Stomach smooth muscle (tissue), 2 donors: ENCODE measurements around the gene ZFYVE21.

Experiments
- H3K27ac ChIP-seq: one replicate; pipeline ENCODE4 v1.7.0; 2013; ENCODE audit warnings: mild to moderate bottlenecking, low read length, inconsistent platforms
- H3K27me3 ChIP-seq, 2 donors: one replicate each; pipeline ENCODE4 v1.7.0; 2013; ENCODE audit warnings: low read length in 2 of 2; ENCODE audit not compliant: insufficient read depth in 2 of 2, control insufficient read depth in 1 of 2
- H3K36me3 ChIP-seq, 2 donors: one replicate each; pipeline ENCODE4 v1.7.0; 2013; ENCODE audit warnings: low read length in 2 of 2; ENCODE audit not compliant: control insufficient read depth in 2 of 2, insufficient read depth in 2 of 2
- H3K4me1 ChIP-seq: one replicate; pipeline ENCODE4 v1.7.0; 2013; ENCODE audit warnings: low read length; ENCODE audit not compliant: control insufficient read depth, insufficient read depth
- H3K4me3 ChIP-seq, 2 donors: one replicate each; pipeline ENCODE4 v1.7.0; 2013; ENCODE audit warnings: low read length in 2 of 2
- H3K9ac ChIP-seq, 2 donors: one replicate each; pipeline ENCODE4 v1.7.0; 2013; ENCODE audit warnings: low read length in 2 of 2, mild to moderate bottlenecking in 1 of 2
- H3K9me3 ChIP-seq, 2 donors: one replicate each; pipeline ENCODE4 v1.7.0; 2013; ENCODE audit warnings: low read length in 2 of 2; ENCODE audit not compliant: control insufficient read depth in 2 of 2
- donor health status: healthy.
- donor health status: Pancreatic carcinoma.

Gene ZFYVE21

DNA sequence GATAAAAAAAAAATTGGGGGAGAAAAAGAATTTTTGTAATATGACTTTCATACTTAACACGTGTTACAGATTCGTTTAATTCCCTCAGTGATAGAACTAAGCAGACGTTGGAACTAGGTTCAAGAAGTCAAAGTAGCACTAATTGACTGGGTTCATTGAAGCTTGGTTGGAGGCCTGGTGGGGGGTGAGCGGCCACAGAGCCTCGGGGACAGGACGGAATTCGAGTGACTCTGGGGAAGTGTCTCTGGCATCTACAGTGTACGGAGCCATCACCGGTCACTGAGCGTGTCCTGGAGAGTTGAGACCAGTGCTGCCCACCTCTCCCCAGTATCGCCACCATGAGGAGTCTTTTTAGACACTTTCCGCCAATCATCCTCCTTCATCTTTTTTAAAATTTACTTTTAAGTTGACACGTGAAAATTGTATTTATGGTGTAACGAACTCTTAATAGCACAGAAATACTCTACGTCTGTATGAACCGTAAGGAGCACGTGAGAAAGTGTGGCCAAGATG, 1.3 kb downstream of the ZFYVE21 start:
- no peaks in the 10 kb centered on the region for H3K36me3 ChIP-seq
- H3K4me1 ChIP-seq, result peaks cover 53% of the 10 kb centered on the region
- no peak overlapping the region for H3K27ac ChIP-seq
- H3K9me3 ChIP-seq, result no peaks in the 10 kb centered on the region
- peak overlapping the region; percentile 57 to 79 for H3K4me3 ChIP-seq
- H3K9ac ChIP-seq, result peak overlapping the region in 1 of 2 donors; percentile 59
- no peaks in the 10 kb centered on the region for H3K27me3 ChIP-seq

DNA sequence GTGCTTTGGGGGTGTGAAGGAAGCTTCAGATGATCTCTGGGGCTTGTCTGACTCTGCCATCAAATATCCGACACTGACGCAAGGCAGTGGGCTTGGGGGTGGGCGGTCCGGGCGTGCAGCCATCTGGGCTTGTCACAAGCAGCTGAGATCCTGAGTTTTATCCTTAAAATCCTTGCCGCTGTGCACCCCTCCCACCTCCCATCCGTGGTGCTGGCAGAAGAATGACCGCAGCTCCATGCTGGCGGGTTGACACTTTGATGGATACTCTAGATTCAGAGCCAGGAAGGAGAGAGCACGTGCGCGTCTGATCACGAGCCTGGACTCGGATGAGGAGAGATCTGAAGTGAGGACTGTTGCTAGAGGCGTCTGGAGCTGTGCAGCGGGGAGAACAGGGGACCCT, 3.0 kb downstream of the ZFYVE21 start:
- Histone ChIP-seq H3K27me3 (no peaks in the 10 kb centered on the region), H3K9ac (no peak overlapping the region), H3K4me1 (peaks cover 60% of the 10 kb centered on the region), H3K36me3 (no peaks in the 10 kb centered on the region), H3K27ac (no peak overlapping the region), H3K4me3 (peak overlapping the region; percentile 21 to 64), H3K9me3 (no peaks in the 10 kb centered on the region)

DNA sequence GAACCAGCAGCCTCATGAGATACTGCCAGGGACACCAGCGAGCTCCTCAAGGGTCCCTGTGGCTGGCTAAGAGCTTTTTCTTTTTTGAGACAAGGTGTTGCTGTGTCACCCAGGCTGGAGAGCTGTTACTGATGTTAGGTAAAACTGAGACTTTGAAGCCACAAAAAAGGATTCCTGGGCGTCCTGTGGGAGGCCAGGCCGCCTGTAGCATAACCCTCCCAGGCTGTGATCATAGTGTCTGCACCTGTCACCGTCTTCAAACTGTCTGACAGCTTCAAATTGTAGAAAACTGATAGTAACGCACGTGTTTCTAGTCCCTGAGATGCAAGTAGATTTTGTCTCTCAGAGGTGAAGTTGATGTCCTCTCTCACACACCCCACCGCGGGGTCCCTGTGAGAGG, 4.1 kb downstream of the ZFYVE21 start:
- H3K4me3 ChIP-seq, result no peak overlapping the region
- H3K27me3 ChIP-seq, result no peaks in the 10 kb centered on the region
- peaks cover 70% of the 10 kb centered on the region for H3K4me1 ChIP-seq
- no peaks in the 10 kb centered on the region for H3K36me3 ChIP-seq
- H3K9ac ChIP-seq, result no peak overlapping the region
- H3K27ac ChIP-seq, result no peak overlapping the region
- H3K9me3 ChIP-seq, result no peaks in the 10 kb centered on the region

DNA sequence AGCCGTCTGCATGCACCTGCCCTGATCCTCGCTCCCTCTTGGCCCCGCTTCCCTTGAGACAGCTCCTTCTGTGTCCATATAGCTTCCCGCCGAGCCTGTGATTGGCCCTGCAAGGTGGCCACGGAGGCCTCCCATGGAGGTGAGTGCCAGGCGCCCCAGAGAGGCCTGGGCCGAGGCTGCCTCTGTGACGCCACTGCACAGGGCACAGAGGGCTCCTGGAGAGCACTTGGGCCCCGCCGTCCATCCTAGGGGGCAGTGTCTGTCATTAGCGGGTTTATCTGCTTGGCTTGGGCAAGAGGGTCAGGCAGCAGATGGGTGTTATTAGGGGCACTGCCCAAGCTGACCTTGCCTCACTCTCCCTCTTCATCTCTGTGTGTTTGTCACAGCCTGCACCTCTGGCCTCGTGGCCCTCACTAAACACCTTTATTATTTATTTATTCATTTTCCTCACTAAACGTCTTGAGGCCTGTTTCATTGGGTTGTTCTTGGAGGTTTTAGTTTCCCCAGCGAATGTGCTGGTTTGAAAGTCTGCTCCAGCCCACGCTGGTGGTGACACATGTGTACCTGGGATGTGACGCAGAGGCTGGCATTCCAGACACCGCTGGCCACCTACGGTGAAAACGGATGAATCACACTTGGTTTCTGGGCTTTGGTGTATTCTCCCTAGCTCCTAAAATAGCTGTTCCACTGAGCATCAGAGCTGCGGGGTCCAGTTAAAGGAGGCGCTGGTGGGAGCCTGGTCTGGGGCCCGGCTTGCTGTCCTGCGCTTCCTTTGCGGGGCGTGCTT, 5.9 kb downstream of the ZFYVE21 start:
- Histone ChIP-seq H3K4me1 (peaks cover 76% of the 10 kb centered on the region), H3K27ac (peak overlapping the region; percentile 18), H3K9ac (peak overlapping the region in 1 of 2 donors; percentile 20), H3K27me3 (no peaks in the 10 kb centered on the region), H3K9me3 (no peaks in the 10 kb centered on the region), H3K36me3 (peaks cover 0 to 4% of the 10 kb centered on the region in 2 donors), H3K4me3 (no peak overlapping the region)

DNA sequence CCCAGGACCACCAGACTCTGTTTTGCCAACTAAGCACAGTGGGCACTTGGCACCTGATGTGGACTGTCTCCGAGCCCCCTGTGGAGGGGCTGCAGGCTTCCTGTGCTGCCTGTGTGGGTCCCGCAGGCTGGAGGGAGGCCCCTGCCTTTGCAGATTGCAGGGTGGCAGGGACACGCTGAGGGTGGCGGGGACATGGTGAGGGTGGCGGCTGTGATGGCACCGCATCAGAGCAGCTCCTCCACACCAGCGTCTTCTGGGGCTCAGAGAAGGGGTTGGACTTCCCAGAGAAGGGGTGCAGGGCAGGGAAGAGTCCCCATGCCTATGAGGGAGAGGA, 8.1 kb downstream of the ZFYVE21 start:
- peak overlapping the region; percentile 86 for H3K27ac ChIP-seq
- H3K36me3 ChIP-seq, result peaks cover 2 to 11% of the 10 kb centered on the region in 2 donors
- H3K9me3 ChIP-seq, result no peaks in the 10 kb centered on the region
- H3K4me3 ChIP-seq, result peak overlapping the region in 1 of 2 donors; percentile 47
- peak overlapping the region; percentile 28 to 42 for H3K9ac ChIP-seq
- H3K4me1 ChIP-seq, result peaks cover 61% of the 10 kb centered on the region
- H3K27me3 ChIP-seq, result no peaks in the 10 kb centered on the region

GRCh38 chr14:103724116-103724515, 8.5 kb downstream of the ZFYVE21 start:
- peaks cover 57% of the 10 kb centered on the region for H3K4me1 ChIP-seq
- H3K27me3 ChIP-seq, result no peaks in the 10 kb centered on the region
- peak overlapping the region; percentile 28 to 69 for H3K9ac ChIP-seq
- H3K9me3 ChIP-seq, result no peaks in the 10 kb centered on the region
- H3K27ac ChIP-seq, result peak overlapping the region; percentile 86
- peaks cover 6 to 15% of the 10 kb centered on the region in 2 donors for H3K36me3 ChIP-seq
- peak overlapping the region in 1 of 2 donors; percentile 47 for H3K4me3 ChIP-seq

DNA sequence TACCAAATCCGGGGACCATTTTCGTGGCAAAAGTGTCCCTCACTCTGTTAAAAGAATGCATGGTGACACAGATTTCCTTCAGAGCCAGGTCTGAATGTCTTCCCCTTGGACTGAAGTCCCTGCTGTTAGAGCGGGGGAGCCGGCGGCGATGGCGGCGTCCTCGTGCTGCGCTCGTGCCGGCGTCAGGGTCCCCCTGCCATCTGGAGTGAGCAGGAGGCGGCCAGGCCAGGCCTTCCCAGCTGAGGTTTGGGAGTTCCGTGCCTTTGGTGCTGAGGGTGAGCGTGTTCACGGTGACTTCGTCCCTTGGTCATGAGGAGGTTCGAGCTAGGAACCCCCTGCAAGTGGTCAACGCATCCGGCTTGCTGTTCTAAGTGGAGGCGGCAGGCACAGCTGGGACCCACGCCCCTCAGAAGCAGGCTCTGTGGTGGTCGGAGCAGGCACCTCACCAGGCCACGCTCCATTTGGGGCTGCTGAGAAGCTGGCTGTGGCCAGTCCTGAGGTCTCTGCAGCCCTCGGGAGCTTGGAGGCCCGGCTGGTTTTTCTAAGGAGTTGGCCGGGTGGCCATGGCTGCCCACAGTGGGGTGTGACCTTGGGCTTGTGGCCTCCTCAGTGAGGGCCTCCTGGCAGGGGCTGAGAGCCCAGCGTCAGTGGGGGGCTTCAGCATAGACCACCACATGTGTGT, 9.5 kb downstream of the ZFYVE21 start:
- H3K4me3 ChIP-seq, result no peak overlapping the region
- H3K4me1 ChIP-seq, result peaks cover 55% of the 10 kb centered on the region
- H3K27me3 ChIP-seq, result no peaks in the 10 kb centered on the region
- H3K27ac ChIP-seq, result peak overlapping the region; percentile 86
- H3K36me3 ChIP-seq, result peaks cover 16 to 25% of the 10 kb centered on the region in 2 donors
- no peaks in the 10 kb centered on the region for H3K9me3 ChIP-seq
- no peak overlapping the region for H3K9ac ChIP-seq

GRCh38 chr14:103725739-103726395, 10.3 kb downstream of the ZFYVE21 start:
- no peak overlapping the region for H3K27ac ChIP-seq
- no peaks in the 10 kb centered on the region for H3K9me3 ChIP-seq
- H3K27me3 ChIP-seq, result no peaks in the 10 kb centered on the region
- H3K4me1 ChIP-seq, result peaks cover 62% of the 10 kb centered on the region
- no peak overlapping the region for H3K9ac ChIP-seq
- H3K36me3 ChIP-seq, result peaks cover 18 to 27% of the 10 kb centered on the region in 2 donors
- H3K4me3 ChIP-seq, result no peak overlapping the region

- H3K27me3 ChIP-seq, result no peaks in the 10 kb centered on the region
- H3K9me3 ChIP-seq, result no peaks in the 10 kb centered on the region
- peaks cover 18 to 27% of the 10 kb centered on the region in 2 donors for H3K36me3 ChIP-seq
- H3K9ac ChIP-seq, result no peak overlapping the region
- H3K4me1 ChIP-seq, result peaks cover 58% of the 10 kb centered on the region
- H3K27ac ChIP-seq, result no peak overlapping the region
- no peak overlapping the region for H3K4me3 ChIP-seq
These were observed 10.9 kb downstream of the ZFYVE21 start for GRCh38 chr14:103726474-103726873.

- H3K27me3 ChIP-seq, result no peaks in the 10 kb centered on the region
- H3K4me1 ChIP-seq, result peaks cover 53% of the 10 kb centered on the region
- no peaks in the 10 kb centered on the region for H3K9me3 ChIP-seq
- no peak overlapping the region for H3K27ac ChIP-seq
- no peak overlapping the region for H3K4me3 ChIP-seq
- peaks cover 18 to 31% of the 10 kb centered on the region in 2 donors for H3K36me3 ChIP-seq
- no peak overlapping the region for H3K9ac ChIP-seq
These were observed 11.8 kb downstream of the ZFYVE21 start for GRCh38 chr14:103727313-103727980.
